ENCODE measurements around the gene TUT4.
A peak's percentile ranks its signal among the peaks of the same experiment; 100 is the strongest.

TUT4 gene

GRCh38 chr1:52569449-52570210 is 16.7 kb upstream of the TUT4 start:
- DNase-seq, result no peak

DNA sequence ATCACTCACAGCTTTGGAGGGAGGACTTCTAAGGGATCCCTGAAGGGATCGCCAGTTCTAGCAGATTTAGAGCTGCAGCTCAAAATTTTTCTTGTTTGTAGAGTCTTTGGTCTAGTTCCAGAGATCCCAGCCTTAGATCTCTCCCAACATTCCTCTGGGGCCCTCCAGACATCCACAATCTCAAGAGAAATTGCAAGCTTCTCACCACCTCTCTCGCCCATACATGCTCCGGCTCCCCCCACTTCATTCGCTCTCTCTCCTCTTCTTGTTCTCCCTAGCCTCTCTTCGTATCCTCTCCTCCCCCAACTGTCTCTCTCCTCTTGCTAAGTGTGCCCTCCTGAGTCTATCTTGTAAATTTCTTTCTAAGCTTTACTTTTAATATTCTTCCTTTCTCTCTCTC is 15.1 kb upstream of the TUT4 start:
- DNase-seq, result no peak

- DNase-seq, result no peak
These were observed 9.9 kb upstream of the TUT4 start for GRCh38 chr1:52562766-52563165.

DNA sequence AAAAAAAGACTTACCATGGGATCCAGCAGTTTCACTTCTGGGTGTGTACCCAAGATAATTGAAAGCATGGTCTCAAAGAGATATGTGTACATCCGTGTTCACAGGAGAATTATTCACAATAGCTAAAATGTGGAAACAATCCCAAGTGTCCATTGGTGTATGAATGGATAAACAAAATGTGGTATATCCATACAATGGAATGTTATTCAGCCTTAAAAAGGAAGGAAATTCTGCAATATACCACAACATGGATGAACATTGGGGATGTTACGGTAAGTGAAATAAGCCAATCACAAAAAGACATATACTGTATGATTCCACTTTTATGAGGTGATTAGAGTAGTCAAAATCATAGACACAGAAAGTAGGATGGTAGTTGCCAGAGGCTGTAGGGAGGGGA is 7.0 kb upstream of the TUT4 start:
- no peak for DNase-seq

DNA sequence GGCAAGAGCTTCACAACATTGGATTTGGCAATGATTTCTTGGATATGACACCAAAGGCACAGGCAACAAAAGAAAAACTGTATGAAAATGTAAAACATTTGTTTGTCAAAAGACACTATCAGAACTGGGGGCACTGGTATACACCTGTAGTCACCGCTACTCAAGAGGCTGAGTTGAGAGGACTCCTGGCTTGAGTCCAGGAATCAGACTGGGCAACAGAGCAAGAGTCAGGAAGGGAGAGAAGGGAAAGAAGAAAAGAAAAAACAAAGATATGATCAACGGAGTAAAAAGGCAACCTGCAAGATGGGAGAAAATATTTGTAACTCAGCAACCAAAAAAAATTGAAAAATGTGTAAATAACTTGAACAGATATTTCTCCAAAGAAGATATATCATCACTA is 6.0 kb upstream of the TUT4 start:
- no peak for DNase-seq

GRCh38 chr1:52556641-52557360 is 3.9 kb upstream of the TUT4 start:
- DNase-seq, result no peak

GRCh38 chr1:52554756-52555155 is 1.9 kb upstream of the TUT4 start:
- DNase-seq, result no peak

GRCh38 chr1:52554267-52554640 is 1.4 kb upstream of the TUT4 start:
- DNase-seq, result no peak

GRCh38 chr1:52553362-52554266 is 722 bp upstream of the TUT4 start:
- peak; percentile 86 for DNase-seq

DNA sequence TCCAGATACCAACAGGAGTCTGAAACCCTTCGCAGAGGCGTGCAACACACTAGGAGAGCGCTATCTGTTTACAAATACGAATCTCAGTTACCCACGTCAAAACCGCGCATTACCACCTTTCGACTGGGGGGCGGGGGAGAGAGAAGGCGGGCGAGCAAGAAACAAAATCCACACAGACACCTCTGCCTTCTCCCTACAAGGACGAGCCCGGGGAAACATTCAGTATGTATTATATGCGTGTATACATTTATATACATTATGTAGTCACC is 722 bp downstream of the TUT4 start:
- peak; percentile 59 for DNase-seq

DNA sequence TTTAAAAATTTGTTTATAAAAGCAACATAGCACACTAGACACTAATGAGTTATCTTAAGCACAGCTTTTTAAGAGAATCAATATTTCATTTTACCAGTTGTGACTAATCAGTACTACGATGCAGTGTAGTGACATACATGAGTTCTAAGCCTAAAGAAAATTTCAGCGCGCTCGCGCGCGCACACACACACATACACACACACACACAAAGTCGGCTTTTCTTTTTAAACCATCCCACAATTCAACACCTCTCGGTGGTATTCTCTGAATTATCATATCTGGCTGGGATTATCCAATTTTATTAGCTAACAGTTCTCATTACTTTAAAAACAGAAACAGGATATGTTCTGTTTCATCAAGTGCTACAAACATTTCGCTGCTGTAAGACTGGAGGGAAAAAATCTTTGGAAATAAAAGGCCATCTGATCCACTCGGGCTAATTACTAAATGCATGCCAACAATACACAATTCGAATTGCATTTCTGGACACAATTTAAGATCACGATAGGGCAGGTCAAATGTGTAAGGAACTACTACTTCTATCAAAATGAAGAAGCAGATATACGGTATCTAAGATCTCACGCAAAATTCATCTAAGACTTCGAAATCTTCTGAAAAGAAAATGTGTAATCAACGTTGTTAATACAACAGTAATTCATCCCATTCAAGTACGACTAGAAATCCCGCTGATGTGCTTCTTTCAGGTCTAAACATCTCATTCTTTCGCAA is 1.2 kb downstream of the TUT4 start:
- peak; percentile 21 for DNase-seq

DNA sequence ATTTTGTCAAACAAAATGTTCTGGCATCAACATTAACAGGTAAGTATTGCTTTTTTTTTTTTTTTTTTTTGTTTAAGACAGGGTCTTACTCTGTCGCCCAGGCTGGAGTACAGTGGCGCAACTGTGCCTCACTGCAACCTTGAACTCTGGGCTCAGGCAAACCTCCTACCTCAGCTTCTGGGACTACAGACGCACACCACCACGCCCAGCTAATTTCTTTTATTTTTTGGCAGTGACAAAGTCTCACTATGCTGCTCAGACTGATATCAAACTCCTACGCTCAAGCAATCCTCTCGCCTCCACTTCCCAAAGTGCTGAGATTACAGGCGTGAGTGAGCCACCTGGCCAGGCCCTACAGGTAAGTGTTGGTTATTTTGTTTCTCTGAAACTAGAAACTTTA is 2.4 kb downstream of the TUT4 start:
- no peak for DNase-seq

GRCh38 chr1:52549267-52549666 is 3.6 kb downstream of the TUT4 start:
- DNase-seq, result no peak

- no peak for DNase-seq
These were observed 6.0 kb downstream of the TUT4 start for GRCh38 chr1:52546852-52547251.

GRCh38 chr1:52544665-52545525 is 8.0 kb downstream of the TUT4 start:
- DNase-seq, result no peak

DNA sequence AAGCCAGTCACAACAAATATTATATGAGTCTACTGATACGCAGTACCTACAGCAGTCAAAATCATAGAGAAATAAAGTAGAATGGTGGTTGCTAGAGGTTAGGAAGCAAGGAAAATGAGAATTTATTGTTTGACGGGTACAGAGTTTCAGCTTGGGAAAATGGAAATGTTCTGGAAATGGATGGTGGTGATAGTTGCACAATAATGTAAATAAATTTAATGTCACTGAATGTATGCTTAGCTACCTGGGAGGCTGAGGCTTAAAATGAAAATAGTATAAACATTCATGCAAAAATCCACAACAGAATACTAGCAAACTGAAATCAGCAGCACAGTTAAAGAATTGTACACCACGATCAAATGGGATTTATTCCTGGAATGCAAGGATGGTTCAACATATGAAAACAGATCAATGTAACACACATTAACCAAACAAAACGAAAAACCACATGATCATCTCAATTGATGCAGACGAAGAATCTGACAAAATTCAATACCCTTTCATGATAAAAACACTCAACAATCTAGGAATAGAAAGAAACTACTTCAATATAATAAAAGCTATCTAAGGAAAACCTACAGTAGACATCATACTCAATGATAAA is 10.7 kb downstream of the TUT4 start:
- DNase-seq, result no peak

DNA sequence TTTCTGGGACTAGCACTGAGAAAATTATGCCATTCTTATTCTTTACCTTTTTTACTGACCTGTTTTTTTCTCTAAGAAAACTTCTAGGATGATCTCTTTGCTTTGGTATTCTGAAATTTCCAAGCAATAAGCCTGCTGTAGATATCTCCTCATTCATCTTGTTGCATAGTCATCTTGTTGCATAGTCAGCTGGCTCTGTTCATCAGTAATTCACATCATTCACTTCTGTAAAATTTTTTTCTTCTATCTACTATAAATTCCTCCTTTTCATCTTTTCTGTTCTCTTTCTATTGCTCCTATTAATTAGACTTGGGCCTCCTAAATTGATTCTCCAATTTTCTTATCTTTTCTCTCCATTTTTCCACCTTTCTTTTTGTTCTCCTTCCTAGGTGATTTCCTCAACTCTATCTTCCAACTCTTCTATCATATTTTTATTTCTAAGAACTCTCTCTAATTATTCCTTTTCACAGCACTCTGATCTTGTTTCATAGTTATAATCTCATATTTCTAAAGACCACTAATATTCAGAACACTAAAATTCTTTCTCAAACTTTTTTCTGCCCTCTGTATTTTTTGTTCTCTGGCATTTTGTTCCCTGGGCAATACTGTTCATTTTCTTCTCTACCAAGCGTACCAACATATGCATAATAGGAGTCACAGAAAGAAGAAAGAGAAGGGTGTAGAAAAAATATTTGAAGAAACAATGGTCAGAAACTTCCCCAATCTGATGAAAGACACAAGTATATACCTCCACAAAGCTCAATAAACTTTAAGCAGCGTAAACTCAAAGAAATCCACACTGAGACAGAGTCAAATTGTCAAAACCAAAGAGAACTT is 17.7 kb downstream of the TUT4 start:
- no peak for DNase-seq

- DNase-seq, result no peak
These were observed 19.2 kb downstream of the TUT4 start for GRCh38 chr1:52533713-52534112.

DNA sequence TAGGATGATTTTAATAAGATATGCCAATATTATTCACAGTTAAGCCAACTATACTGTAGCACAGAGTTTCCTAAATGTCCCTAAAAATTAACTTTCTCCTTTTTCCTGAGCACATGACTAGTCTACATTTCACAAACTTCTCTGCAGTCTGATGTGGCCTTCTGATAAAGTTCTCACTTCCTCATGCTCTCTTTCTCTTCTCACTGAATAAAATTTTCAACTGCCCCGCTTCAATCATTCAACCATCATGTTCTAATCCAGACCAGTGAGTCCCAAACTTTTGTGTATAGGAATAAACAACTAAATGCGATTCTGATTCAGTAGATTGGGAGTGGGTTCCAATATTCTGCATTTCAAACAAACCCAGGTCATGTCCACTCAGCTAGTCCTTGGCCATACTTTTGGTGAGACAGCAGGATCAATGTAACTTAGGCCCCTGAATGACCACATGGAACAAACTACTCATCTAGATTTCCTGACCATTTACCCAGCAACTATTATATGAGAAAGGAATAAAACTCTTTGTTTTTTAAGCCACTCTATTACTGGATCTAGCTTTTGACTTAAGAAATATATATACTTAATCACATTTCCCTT is 20.1 kb downstream of the TUT4 start:
- DNase-seq, result no peak

GRCh38 chr1:52532247-52532646 is 20.6 kb downstream of the TUT4 start:
- DNase-seq, result no peak

All from T-helper 9 cell (primary cell).